Measurements from ENCODE around the gene MYL9.

DNA sequence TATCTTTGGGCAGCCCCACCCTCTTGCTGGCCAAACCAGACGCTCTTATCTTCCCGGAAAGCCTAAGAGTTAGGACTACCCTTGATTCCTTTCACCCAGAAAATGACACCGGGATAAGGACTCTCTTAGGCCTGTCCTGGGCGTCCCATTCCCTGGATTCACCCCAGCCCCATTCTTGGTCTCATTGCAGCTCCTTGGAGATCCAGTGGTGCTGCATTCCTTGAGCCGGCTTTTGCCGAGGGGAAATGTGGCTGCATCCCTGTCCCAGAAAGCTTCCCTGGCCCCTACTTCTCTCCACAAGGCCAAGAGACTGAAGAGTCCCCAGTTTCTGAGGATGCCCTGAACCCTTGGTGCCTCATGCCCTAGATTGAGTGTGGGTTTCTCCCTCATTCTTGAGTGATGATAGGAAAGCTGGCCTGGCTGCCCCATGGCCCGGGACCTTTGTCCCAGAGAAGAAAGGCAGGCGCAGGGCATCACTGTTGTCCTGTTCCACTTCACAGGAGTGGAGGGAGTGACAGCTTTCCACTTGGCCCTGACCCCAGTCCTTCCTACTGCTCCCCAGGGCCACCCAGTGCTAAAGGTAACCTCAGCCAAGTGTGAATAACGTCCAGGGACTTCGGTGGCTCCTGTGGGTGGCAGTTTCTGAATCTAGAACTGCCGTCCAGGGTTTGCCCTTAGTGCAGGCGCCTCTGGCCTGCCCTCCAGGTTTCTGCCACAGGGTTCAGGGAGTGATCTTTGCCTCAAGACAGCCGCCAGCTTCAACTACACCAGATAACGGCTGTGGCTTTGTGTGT lies 42.7 kb upstream of the MYL9 start:
- TF ChIP-seq, protein P1, sequence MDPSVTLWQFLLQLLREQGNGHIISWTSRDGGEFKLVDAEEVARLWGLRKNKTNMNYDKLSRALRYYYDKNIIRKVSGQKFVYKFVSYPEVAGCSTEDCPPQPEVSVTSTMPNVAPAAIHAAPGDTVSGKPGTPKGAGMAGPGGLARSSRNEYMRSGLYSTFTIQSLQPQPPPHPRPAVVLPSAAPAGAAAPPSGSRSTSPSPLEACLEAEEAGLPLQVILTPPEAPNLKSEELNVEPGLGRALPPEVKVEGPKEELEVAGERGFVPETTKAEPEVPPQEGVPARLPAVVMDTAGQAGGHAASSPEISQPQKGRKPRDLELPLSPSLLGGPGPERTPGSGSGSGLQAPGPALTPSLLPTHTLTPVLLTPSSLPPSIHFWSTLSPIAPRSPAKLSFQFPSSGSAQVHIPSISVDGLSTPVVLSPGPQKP (IDR thresholded peaks at IDR 0.05; ENCODE audit: low read depth, low read length), result no peak
- TF ChIP-seq, protein P2, sequence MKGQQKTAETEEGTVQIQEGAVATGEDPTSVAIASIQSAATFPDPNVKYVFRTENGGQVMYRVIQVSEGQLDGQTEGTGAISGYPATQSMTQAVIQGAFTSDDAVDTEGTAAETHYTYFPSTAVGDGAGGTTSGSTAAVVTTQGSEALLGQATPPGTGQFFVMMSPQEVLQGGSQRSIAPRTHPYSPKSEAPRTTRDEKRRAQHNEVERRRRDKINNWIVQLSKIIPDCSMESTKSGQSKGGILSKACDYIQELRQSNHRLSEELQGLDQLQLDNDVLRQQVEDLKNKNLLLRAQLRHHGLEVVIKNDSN (IDR thresholded peaks at IDR 0.05; ENCODE audit: borderline replicate concordance, extremely low read length, insufficient read depth, low read depth, low read length), result no peak
- no peak for TF ChIP-seq EP300 (IDR thresholded peaks at IDR 0.05; ENCODE audit: borderline replicate concordance in 1 of 2, control insufficient read depth in 1 of 2, low read depth in 2 of 2, low read length in 2 of 2)
- TF ChIP-seq, protein P3, sequence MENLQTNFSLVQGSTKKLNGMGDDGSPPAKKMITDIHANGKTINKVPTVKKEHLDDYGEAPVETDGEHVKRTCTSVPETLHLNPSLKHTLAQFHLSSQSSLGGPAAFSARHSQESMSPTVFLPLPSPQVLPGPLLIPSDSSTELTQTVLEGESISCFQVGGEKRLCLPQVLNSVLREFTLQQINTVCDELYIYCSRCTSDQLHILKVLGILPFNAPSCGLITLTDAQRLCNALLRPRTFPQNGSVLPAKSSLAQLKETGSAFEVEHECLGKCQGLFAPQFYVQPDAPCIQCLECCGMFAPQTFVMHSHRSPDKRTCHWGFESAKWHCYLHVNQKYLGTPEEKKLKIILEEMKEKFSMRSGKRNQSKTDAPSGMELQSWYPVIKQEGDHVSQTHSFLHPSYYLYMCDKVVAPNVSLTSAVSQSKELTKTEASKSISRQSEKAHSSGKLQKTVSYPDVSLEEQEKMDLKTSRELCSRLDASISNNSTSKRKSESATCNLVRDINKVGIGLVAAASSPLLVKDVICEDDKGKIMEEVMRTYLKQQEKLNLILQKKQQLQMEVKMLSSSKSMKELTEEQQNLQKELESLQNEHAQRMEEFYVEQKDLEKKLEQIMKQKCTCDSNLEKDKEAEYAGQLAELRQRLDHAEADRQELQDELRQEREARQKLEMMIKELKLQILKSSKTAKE (IDR thresholded peaks at IDR 0.05; ENCODE audit: low read depth, poor library complexity, severe bottlenecking), result no peak
- TF ChIP-seq, protein P4, sequence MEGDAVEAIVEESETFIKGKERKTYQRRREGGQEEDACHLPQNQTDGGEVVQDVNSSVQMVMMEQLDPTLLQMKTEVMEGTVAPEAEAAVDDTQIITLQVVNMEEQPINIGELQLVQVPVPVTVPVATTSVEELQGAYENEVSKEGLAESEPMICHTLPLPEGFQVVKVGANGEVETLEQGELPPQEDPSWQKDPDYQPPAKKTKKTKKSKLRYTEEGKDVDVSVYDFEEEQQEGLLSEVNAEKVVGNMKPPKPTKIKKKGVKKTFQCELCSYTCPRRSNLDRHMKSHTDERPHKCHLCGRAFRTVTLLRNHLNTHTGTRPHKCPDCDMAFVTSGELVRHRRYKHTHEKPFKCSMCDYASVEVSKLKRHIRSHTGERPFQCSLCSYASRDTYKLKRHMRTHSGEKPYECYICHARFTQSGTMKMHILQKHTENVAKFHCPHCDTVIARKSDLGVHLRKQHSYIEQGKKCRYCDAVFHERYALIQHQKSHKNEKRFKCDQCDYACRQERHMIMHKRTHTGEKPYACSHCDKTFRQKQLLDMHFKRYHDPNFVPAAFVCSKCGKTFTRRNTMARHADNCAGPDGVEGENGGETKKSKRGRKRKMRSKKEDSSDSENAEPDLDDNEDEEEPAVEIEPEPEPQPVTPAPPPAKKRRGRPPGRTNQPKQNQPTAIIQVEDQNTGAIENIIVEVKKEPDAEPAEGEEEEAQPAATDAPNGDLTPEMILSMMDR (IDR thresholded peaks at IDR 0.05 in 2 of 3, conservative IDR thresholded peaks at IDR 0.05 in 1 of 3; ENCODE audit: control insufficient read depth in 2 of 3, extremely low read depth in 1 of 3, insufficient read depth in 1 of 3, low read depth in 3 of 3, low read length in 3 of 3), result no peak
- no peak for TF ChIP-seq TCF12 (IDR thresholded peaks at IDR 0.05; ENCODE audit: low read depth, low read length)
- TF ChIP-seq, protein P5, sequence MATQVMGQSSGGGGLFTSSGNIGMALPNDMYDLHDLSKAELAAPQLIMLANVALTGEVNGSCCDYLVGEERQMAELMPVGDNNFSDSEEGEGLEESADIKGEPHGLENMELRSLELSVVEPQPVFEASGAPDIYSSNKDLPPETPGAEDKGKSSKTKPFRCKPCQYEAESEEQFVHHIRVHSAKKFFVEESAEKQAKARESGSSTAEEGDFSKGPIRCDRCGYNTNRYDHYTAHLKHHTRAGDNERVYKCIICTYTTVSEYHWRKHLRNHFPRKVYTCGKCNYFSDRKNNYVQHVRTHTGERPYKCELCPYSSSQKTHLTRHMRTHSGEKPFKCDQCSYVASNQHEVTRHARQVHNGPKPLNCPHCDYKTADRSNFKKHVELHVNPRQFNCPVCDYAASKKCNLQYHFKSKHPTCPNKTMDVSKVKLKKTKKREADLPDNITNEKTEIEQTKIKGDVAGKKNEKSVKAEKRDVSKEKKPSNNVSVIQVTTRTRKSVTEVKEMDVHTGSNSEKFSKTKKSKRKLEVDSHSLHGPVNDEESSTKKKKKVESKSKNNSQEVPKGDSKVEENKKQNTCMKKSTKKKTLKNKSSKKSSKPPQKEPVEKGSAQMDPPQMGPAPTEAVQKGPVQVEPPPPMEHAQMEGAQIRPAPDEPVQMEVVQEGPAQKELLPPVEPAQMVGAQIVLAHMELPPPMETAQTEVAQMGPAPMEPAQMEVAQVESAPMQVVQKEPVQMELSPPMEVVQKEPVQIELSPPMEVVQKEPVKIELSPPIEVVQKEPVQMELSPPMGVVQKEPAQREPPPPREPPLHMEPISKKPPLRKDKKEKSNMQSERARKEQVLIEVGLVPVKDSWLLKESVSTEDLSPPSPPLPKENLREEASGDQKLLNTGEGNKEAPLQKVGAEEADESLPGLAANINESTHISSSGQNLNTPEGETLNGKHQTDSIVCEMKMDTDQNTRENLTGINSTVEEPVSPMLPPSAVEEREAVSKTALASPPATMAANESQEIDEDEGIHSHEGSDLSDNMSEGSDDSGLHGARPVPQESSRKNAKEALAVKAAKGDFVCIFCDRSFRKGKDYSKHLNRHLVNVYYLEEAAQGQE (IDR thresholded peaks at IDR 0.05; ENCODE audit: low read depth, low read length), result no peak
- no peak for TF ChIP-seq NFXL1 (IDR thresholded peaks at IDR 0.05; ENCODE audit: borderline replicate concordance)
- no peak for TF ChIP-seq TARDBP (IDR thresholded peaks at IDR 0.05; ENCODE audit: borderline replicate concordance)
- TF ChIP-seq CREB1 (IDR thresholded peaks at IDR 0.05; ENCODE audit: low read depth), result no peak
- TF ChIP-seq NR2C1 (IDR thresholded peaks at IDR 0.05), result no peak
- TF ChIP-seq, protein P6, sequence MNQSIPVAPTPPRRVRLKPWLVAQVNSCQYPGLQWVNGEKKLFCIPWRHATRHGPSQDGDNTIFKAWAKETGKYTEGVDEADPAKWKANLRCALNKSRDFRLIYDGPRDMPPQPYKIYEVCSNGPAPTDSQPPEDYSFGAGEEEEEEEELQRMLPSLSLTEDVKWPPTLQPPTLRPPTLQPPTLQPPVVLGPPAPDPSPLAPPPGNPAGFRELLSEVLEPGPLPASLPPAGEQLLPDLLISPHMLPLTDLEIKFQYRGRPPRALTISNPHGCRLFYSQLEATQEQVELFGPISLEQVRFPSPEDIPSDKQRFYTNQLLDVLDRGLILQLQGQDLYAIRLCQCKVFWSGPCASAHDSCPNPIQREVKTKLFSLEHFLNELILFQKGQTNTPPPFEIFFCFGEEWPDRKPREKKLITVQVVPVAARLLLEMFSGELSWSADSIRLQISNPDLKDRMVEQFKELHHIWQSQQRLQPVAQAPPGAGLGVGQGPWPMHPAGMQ (IDR thresholded peaks at IDR 0.05; ENCODE audit: borderline replicate concordance), result no peak
- no peak for TF ChIP-seq POLR2A (IDR thresholded peaks at IDR 0.05; ENCODE audit: low read depth, low read length)
- TF ChIP-seq POLR2AphosphoS5 (IDR thresholded peaks at IDR 0.05; ENCODE audit: low read length), result no peak

All from GM12878 (cell line).